Tibial artery (tissue), 4 donors: Measurements from ENCODE around the gene ITPRIPL2.

ENCODE experiments used
- DNase-seq, 2 donors: peaks; one replicate each; pipeline ENCODE4 v3.0.0-alpha.2; 2019
- H3K27ac ChIP-seq, 2 donors: fragments of 200-600 bp; sonication (generic) in 1 of 2; 1 replicate in 1 of 2; 2 replicates in 1 of 2; pipeline ENCODE4 v1.5.1; 2018 to 2019; ENCODE audit warnings: mild to moderate bottlenecking in 1 of 2
- H3K27me3 ChIP-seq, 2 donors: fragments of 200-600 bp; sonication (generic) in 1 of 2; one replicate each; pipeline versions ENCODE4 v1.5.1 to v1.6.0; 2016 to 2019
- H3K36me3 ChIP-seq, 3 donors: fragments of 200-600 bp; sonication (generic) in 2 of 3; one replicate each; pipeline ENCODE4 v1.5.1; 2016 to 2019; ENCODE audit warnings: mild to moderate bottlenecking in 2 of 3
- H3K4me1 ChIP-seq, 4 donors: fragments of 200-600 bp; sonication (generic) in 2 of 4; 1 replicate in 3 of 4; 2 replicates in 1 of 4; pipeline ENCODE4 v1.5.1; 2016 to 2019
- H3K4me3 ChIP-seq, 2 donors: fragments of 200-600 bp; sonication (generic) in 1 of 2; 1 replicate in 1 of 2; 2 replicates in 1 of 2; pipeline ENCODE4 v1.5.1; 2018 to 2019; ENCODE audit warnings: mild to moderate bottlenecking in 2 of 2
- H3K9me3 ChIP-seq, 3 donors: fragments of 200-600 bp; sonication (generic) in 1 of 3; one replicate each; pipeline ENCODE4 v1.5.1; 2016 to 2019
- CTCF ChIP-seq, 2 experiments: fragments of 200-600 bp in 1 of 2; fragments of 450-650 bp in 1 of 2; IDR thresholded peaks; one replicate each; pipeline ENCODE4 v1.5.1; 2017 to 2019; ENCODE audit warnings: antibody characterized with exemption in 2 of 2, mild to moderate bottlenecking in 1 of 2, moderate library complexity in 1 of 2
- intact Hi-C: fragments of 100-400 bp; cut with DNase I; formaldehyde crosslinking; loops from one replicate; pipeline ENCODE4 v1.15.0; 2023; ENCODE audit warnings: low total_unique reads

ITPRIPL2 gene

GRCh38 chr16:19088341-19088916 is 25.3 kb upstream of the ITPRIPL2 start:
- TF ChIP-seq CTCF (IDR thresholded peaks at IDR 0.05): no peak

GRCh38 chr16:19089410-19089955 is 24.3 kb upstream of the ITPRIPL2 start:
- no peak for TF ChIP-seq CTCF (IDR thresholded peaks at IDR 0.05)
- no peaks in the 10 kb centered on the region for H3K9me3 ChIP-seq
- H3K27me3 ChIP-seq: no peaks in the 10 kb centered on the region
- intact Hi-C loops: loop anchor here (5.0 kb wide), 2 partner anchors 88 to 413 kb away; no protein-coding TSS in a partner anchor
- no peak overlapping the region for H3K27ac ChIP-seq
- H3K36me3 ChIP-seq: no peaks in the 10 kb centered on the region
- H3K4me3 ChIP-seq: no peak overlapping the region
- H3K4me1 ChIP-seq: peaks cover 0 to 12% (median 8%) of the 10 kb centered on the region in 4 donors
- DNase-seq: peak in 1 of 2 donors; percentile 40

More at GRCh38 chr16:19088341-19088916, 25.3 kb upstream of the ITPRIPL2 start:
- Histone ChIP-seq H3K27ac (no peak overlapping the region), H3K4me1 (peaks cover 0 to 12% (median 8%) of the 10 kb centered on the region in 4 donors), H3K9me3 (no peaks in the 10 kb centered on the region), H3K4me3 (no peak overlapping the region), H3K27me3 (no peaks in the 10 kb centered on the region), H3K36me3 (no peaks in the 10 kb centered on the region)
- DNase-seq: peak in 1 of 2 donors; percentile 6
- intact Hi-C loops: loop anchor here (5.0 kb wide), 2 partner anchors 89 to 414 kb away; no protein-coding TSS in a partner anchor

GRCh38 chr16:19090916-19091315 is 22.8 kb upstream of the ITPRIPL2 start:
- H3K4me3 ChIP-seq: no peak overlapping the region
- H3K36me3 ChIP-seq: no peaks in the 10 kb centered on the region
- no peaks in the 10 kb centered on the region for H3K9me3 ChIP-seq
- TF ChIP-seq CTCF (IDR thresholded peaks at IDR 0.05): no peak
- intact Hi-C loops: no loop called here
- peak in 1 of 2 donors; percentile 12 for DNase-seq
- H3K4me1 ChIP-seq: peaks cover 0 to 11% (median 8%) of the 10 kb centered on the region in 4 donors
- H3K27me3 ChIP-seq: no peaks in the 10 kb centered on the region
- no peak overlapping the region for H3K27ac ChIP-seq

GRCh38 chr16:19092653-19093410 is 20.9 kb upstream of the ITPRIPL2 start:
- peak in 1 of 2 donors; percentile 24 for DNase-seq
- H3K4me1 ChIP-seq: no peaks in the 10 kb centered on the region
- intact Hi-C loops: no loop called here
- TF ChIP-seq CTCF (IDR thresholded peaks at IDR 0.05): no peak
- H3K9me3 ChIP-seq: no peaks in the 10 kb centered on the region
- no peaks in the 10 kb centered on the region for H3K27me3 ChIP-seq
- H3K36me3 ChIP-seq: no peaks in the 10 kb centered on the region
- H3K27ac ChIP-seq: no peak overlapping the region
- H3K4me3 ChIP-seq: no peak overlapping the region

GRCh38 chr16:19093631-19094541 is 19.9 kb upstream of the ITPRIPL2 start:
- H3K4me1 ChIP-seq: no peaks in the 10 kb centered on the region
- H3K27ac ChIP-seq: no peak overlapping the region
- no peaks in the 10 kb centered on the region for H3K36me3 ChIP-seq
- intact Hi-C loops: no loop called here
- H3K27me3 ChIP-seq: no peaks in the 10 kb centered on the region
- peak in 1 of 2 donors; percentile 6 for DNase-seq
- TF ChIP-seq CTCF (IDR thresholded peaks at IDR 0.05): no peak
- no peak overlapping the region for H3K4me3 ChIP-seq
- no peaks in the 10 kb centered on the region for H3K9me3 ChIP-seq
